ENCODE data around the gene HOXA4. TPM values are rescaled to one million over a fixed set of nuclear protein-coding genes. Genes with fewer than 3 reads are reported as not detected.

The HOXA4 gene
- total RNA-seq, 1 donor = 0.72 TPM

- H2AFZ ChIP-seq (ENCODE audit: low read length) = no peak overlapping the region
- H3K4me2 ChIP-seq (ENCODE audit: insufficient read depth, low read length) = peak overlapping the region; percentile 71
- peak overlapping the region; percentile 43 for H3K4me3 ChIP-seq (ENCODE audit: insufficient read depth, low read length)
These were observed 15.1 kb downstream of the HOXA4 start for GRCh38 chr7:27115221-27116026.

GRCh38 chr7:27114881-27115220 is 15.7 kb downstream of the HOXA4 start:
- Histone ChIP-seq H3K4me1 (ENCODE audit: insufficient read depth, low read length) (peaks cover 44% of the 10 kb centered on the region), H3K27me3 (ENCODE audit: insufficient read depth, low read length) (no peaks in the 10 kb centered on the region), H3K9me3 (ENCODE audit: low read depth, low read length) (no peaks in the 10 kb centered on the region), H3K4me3 (ENCODE audit: insufficient read depth, low read length) (peak overlapping the region; percentile 43), H3K36me3 (ENCODE audit: insufficient read depth, low read length) (peaks cover 8% of the 10 kb centered on the region), H3K27ac (ENCODE audit: low read depth, low read length) (peak overlapping the region; percentile 51), H3K79me2 (ENCODE audit: insufficient read depth, low read length) (peaks cover 20% of the 10 kb centered on the region), H2AFZ (ENCODE audit: low read length) (no peak overlapping the region), H3K4me2 (ENCODE audit: insufficient read depth, low read length) (peak overlapping the region; percentile 71), H4K20me1 (ENCODE audit: insufficient read depth, low read length) (peaks cover 17% of the 10 kb centered on the region)
- TF ChIP-seq CTCF (IDR thresholded peaks at IDR 0.05; ENCODE audit: extremely low read depth, low read depth, low read length) = no peak
- DNase-seq (ENCODE audit: insufficient read length, low spot score, missing footprints) = no peak

More at GRCh38 chr7:27115221-27116026, 15.1 kb downstream of the HOXA4 start:
- DNase-seq (ENCODE audit: insufficient read length, low spot score, missing footprints) = peak; percentile 93
- Histone ChIP-seq H3K79me2 (ENCODE audit: insufficient read depth, low read length) (peaks cover 19% of the 10 kb centered on the region), H4K20me1 (ENCODE audit: insufficient read depth, low read length) (peaks cover 18% of the 10 kb centered on the region), H3K27me3 (ENCODE audit: insufficient read depth, low read length) (no peaks in the 10 kb centered on the region), H3K9me3 (ENCODE audit: low read depth, low read length) (no peaks in the 10 kb centered on the region), H3K4me1 (ENCODE audit: insufficient read depth, low read length) (peaks cover 42% of the 10 kb centered on the region), H3K36me3 (ENCODE audit: insufficient read depth, low read length) (peaks cover 8% of the 10 kb centered on the region), H3K27ac (ENCODE audit: low read depth, low read length) (peak overlapping the region; percentile 53)
- TF ChIP-seq CTCF (IDR thresholded peaks at IDR 0.05; ENCODE audit: extremely low read depth, low read depth, low read length) = no peak

GRCh38 chr7:27113991-27114769 is 16.4 kb downstream of the HOXA4 start:
- peaks cover 46% of the 10 kb centered on the region for H3K4me1 ChIP-seq (ENCODE audit: insufficient read depth, low read length)
- H3K27ac ChIP-seq (ENCODE audit: low read depth, low read length) = peak overlapping the region; percentile 78
- H3K9me3 ChIP-seq (ENCODE audit: low read depth, low read length) = no peaks in the 10 kb centered on the region
- H3K27me3 ChIP-seq (ENCODE audit: insufficient read depth, low read length) = no peaks in the 10 kb centered on the region
- peaks cover 16% of the 10 kb centered on the region for H4K20me1 ChIP-seq (ENCODE audit: insufficient read depth, low read length)
- peak; percentile 94 for DNase-seq (ENCODE audit: insufficient read length, low spot score, missing footprints)
- no peak for TF ChIP-seq CTCF (IDR thresholded peaks at IDR 0.05; ENCODE audit: extremely low read depth, low read depth, low read length)
- H3K36me3 ChIP-seq (ENCODE audit: insufficient read depth, low read length) = peaks cover 5% of the 10 kb centered on the region
- peak overlapping the region; percentile 77 for H3K4me2 ChIP-seq (ENCODE audit: insufficient read depth, low read length)
- no peak overlapping the region for H2AFZ ChIP-seq (ENCODE audit: low read length)
- peaks cover 22% of the 10 kb centered on the region for H3K79me2 ChIP-seq (ENCODE audit: insufficient read depth, low read length)
- H3K4me3 ChIP-seq (ENCODE audit: insufficient read depth, low read length) = peak overlapping the region; percentile 65
